GM19438 (cell line): Measurements from ENCODE around the gene FAM83B.
"Not testable (repeated sequence)": the region's sequence is repeated elsewhere in the genome, so short reads cannot be mapped to it uniquely, and the experiment has no call there.

Experiments used
- ATAC-seq: cut with Tn5 transposase; IDR thresholded peaks from one replicate; pipeline ENCODE4 v1.9.1; 2021; ENCODE audit warnings: low read depth; ENCODE audit not compliant: unreplicated experiment

Gene FAM83B

DNA sequence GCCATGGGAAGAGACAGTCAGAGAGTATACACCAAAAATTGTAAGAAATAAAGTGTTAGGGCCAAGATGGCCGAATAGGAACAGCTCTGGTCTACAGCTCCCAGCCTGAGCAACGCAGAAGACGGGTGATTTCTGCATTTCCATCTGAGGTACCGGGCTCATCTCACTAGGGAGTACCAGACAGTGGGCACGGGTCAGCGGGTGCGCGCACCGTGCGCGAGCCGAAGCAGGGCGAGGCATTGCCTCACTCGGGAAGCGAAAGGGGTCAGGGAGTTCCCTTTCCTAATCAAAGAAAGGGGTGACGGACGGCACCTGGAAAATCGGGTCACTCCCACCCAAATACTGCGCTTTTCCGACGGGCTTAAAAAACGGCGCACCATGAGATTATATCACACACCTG lies 114.8 kb downstream of the FAM83B start:
- ATAC-seq = not testable (repeated sequence)

GRCh38 chr6:54970337-54970736 lies 123.8 kb downstream of the FAM83B start:
- no peak for ATAC-seq

DNA sequence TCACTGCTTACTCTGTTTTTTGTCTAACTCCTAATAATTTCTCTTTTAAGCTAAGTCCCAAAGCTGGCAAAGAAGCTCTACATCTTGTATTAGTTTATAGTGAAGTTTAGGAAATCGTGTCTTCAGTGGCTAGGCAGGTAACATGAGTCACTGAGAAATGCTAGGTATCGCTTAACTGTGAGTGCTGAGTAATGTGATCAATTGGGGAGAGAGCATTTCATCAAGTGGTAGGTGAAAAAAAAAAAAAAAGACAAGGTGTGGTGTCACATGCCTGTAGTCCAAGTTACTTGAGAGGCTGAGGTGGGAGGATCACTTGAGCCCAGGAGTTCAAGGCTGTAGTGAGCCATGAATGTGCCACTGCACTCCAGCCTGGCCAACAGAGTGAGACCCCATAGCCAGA lies 125.3 kb downstream of the FAM83B start:
- ATAC-seq = no peak

DNA sequence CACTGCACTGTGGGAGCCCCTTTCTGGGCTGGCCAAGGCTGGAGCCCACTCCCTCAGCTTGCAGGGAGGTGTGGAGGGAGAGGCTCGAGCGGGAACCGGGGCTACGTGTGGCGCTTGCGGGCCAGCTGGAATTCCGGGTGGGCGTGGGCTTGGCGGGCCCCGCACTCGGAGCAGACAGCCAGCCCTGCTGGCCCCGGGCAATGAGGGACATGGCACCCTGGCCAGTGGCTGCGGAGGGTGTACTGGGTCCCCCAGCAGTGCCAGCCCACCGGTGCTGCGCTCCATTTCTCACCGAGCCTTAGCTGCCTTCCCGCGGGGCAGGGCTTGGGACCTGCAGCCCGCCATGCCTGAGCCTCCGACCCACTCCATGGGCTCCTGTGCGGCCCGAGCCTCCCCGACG lies 132.6 kb downstream of the FAM83B start:
- not testable (repeated sequence) for ATAC-seq

- ATAC-seq = no peak
Measured at GRCh38 chr6:54980511-54981275, 134.1 kb downstream of the FAM83B start.

- no peak for ATAC-seq
Measured at GRCh38 chr6:54981276-54981609, 134.7 kb downstream of the FAM83B start.

DNA sequence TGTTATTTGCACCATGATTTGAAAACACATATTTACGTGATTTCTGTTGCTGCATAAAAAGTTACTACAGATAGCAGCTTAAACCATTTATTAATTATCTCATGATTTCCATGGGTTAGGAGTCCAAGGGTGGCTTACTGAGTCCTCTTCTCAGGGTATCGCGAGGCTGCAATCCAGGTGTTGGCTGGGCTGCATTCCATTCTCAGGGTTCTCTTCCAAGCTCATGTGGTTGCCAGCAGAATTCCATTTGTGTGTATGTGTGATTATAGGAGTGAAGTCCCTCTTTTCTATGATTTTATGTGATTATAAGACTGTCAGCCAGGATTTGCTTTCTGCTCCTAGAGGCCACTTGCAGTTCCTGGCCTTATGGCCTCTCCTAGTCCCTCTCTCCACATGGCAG lies 135.1 kb downstream of the FAM83B start:
- no peak for ATAC-seq

GRCh38 chr6:54987633-54988290 lies 141.2 kb downstream of the FAM83B start:
- no peak for ATAC-seq

GRCh38 chr6:54988576-54988975 lies 142.0 kb downstream of the FAM83B start:
- no peak for ATAC-seq

DNA sequence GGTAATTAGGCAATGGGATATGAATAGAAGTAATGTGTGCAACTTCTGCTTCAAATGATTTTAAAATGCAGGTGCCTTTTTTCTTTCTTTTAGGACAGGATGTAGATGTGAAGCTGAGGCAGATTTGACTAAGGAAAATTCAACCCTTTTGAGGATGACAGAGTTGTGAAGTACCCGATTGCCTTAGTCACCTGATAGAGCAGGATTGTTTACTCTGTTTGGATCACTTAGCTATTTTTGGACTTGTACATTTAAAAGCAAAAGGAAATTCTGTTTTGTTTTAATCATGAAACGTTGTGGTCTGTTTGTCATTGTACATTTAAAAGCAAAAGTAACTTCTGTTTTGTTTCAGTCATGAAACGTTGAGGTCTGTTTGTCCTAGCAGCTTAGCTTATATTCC lies 143.4 kb downstream of the FAM83B start:
- ATAC-seq = no peak
